ENCODE measurements around the gene BCORL1.

DNA sequence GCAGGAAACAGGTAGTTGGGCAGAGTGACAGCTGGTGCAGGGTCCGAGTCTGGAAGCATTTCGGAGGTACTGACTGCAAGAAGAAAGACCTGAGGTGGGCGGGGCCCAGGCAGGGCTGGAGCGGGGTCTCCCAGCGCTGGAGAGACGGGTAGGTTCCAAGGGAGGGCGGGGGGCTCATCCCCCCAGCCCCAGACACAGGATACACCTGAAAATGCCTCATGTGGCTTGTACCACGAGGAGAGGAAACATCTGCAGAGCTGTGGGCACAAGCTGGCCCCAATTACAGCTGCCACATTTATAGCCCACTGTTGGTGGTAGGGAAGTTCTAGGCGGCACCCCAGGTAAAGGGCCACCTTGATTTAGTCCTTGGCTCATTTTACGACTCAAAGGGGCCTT lies 89.9 kb downstream of the BCORL1 start:
- TF ChIP-seq, protein P1, sequence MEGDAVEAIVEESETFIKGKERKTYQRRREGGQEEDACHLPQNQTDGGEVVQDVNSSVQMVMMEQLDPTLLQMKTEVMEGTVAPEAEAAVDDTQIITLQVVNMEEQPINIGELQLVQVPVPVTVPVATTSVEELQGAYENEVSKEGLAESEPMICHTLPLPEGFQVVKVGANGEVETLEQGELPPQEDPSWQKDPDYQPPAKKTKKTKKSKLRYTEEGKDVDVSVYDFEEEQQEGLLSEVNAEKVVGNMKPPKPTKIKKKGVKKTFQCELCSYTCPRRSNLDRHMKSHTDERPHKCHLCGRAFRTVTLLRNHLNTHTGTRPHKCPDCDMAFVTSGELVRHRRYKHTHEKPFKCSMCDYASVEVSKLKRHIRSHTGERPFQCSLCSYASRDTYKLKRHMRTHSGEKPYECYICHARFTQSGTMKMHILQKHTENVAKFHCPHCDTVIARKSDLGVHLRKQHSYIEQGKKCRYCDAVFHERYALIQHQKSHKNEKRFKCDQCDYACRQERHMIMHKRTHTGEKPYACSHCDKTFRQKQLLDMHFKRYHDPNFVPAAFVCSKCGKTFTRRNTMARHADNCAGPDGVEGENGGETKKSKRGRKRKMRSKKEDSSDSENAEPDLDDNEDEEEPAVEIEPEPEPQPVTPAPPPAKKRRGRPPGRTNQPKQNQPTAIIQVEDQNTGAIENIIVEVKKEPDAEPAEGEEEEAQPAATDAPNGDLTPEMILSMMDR (IDR thresholded peaks at IDR 0.05; ENCODE audit: poor library complexity, severe bottlenecking) = no peak
- TF ChIP-seq EZH2 (IDR thresholded peaks at IDR 0.05; ENCODE audit: borderline replicate concordance, insufficient read depth, low read length, poor library complexity, severe bottlenecking) (no peak), POLR2AphosphoS5 (IDR thresholded peaks at IDR 0.05) (no peak), EP300 (conservative IDR thresholded peaks at IDR 0.05; ENCODE audit: poor library complexity, severe bottlenecking) (no peak)

All from neural cell (in vitro differentiated cells).